ENCODE measurements around the gene SMARCC1.
"Not testable (repeated sequence)": the region's sequence is repeated elsewhere in the genome, so short reads cannot be mapped to it uniquely, and the experiment has no call there.

Gene SMARCC1

GRCh38 chr3:47772047-47772446 lies 9.6 kb downstream of the SMARCC1 start:
- no peak for DNase-seq (ENCODE audit: low spot score)
- in situ Hi-C loops (cut with MboI; ENCODE audit: low sequenced_read_pairs, unreplicated experiment), result no loop called here
- no peak for TF ChIP-seq CTCF (IDR thresholded peaks at IDR 0.05; ENCODE audit: borderline replicate concordance, control extremely low read depth, extremely low read depth, insufficient read depth, missing control alignments)

- no peak for DNase-seq (ENCODE audit: low spot score)
- in situ Hi-C loops (cut with MboI; ENCODE audit: low sequenced_read_pairs, unreplicated experiment), result no loop called here
These were observed 15.5 kb downstream of the SMARCC1 start for GRCh38 chr3:47766186-47766585.

GRCh38 chr3:47762233-47762632 lies 19.5 kb downstream of the SMARCC1 start:
- TF ChIP-seq CTCF (IDR thresholded peaks at IDR 0.05; ENCODE audit: borderline replicate concordance, control extremely low read depth, extremely low read depth, insufficient read depth, missing control alignments), result no peak
- DNase-seq (ENCODE audit: low spot score), result no peak
- in situ Hi-C loops (cut with MboI; ENCODE audit: low sequenced_read_pairs, unreplicated experiment), result no loop called here

More at GRCh38 chr3:47766186-47766585, 15.5 kb downstream of the SMARCC1 start:
- TF ChIP-seq CTCF (IDR thresholded peaks at IDR 0.05; ENCODE audit: borderline replicate concordance, control extremely low read depth, extremely low read depth, insufficient read depth, missing control alignments), result no peak

- no peak for DNase-seq (ENCODE audit: low spot score)
- in situ Hi-C loops (cut with MboI; ENCODE audit: low sequenced_read_pairs, unreplicated experiment), result no loop called here
- no peak for TF ChIP-seq CTCF (IDR thresholded peaks at IDR 0.05; ENCODE audit: borderline replicate concordance, control extremely low read depth, extremely low read depth, insufficient read depth, missing control alignments)
These were observed 20.6 kb downstream of the SMARCC1 start for GRCh38 chr3:47761046-47761445.

- in situ Hi-C loops (cut with MboI; ENCODE audit: low sequenced_read_pairs, unreplicated experiment); DNase-seq (ENCODE audit: low spot score): not testable (repeated sequence)
These were observed 21.5 kb downstream of the SMARCC1 start for GRCh38 chr3:47760207-47760606.

- no peak for DNase-seq (ENCODE audit: low spot score)
- in situ Hi-C loops (cut with MboI; ENCODE audit: low sequenced_read_pairs, unreplicated experiment), result no loop called here
- no peak for TF ChIP-seq CTCF (IDR thresholded peaks at IDR 0.05; ENCODE audit: borderline replicate concordance, control extremely low read depth, extremely low read depth, insufficient read depth, missing control alignments)
These were observed 23.2 kb downstream of the SMARCC1 start for GRCh38 chr3:47758261-47759025.

- TF ChIP-seq CTCF (IDR thresholded peaks at IDR 0.05; ENCODE audit: borderline replicate concordance, control extremely low read depth, extremely low read depth, insufficient read depth, missing control alignments), result no peak
- no peak for DNase-seq (ENCODE audit: low spot score)
These were observed 29.0 kb downstream of the SMARCC1 start for GRCh38 chr3:47752716-47753115.

GRCh38 chr3:47750811-47751354 lies 30.8 kb downstream of the SMARCC1 start:
- in situ Hi-C loops (cut with MboI; ENCODE audit: low sequenced_read_pairs, unreplicated experiment); DNase-seq (ENCODE audit: low spot score): not testable (repeated sequence)

More at GRCh38 chr3:47752716-47753115, 29.0 kb downstream of the SMARCC1 start:
- in situ Hi-C loops (cut with MboI; ENCODE audit: low sequenced_read_pairs, unreplicated experiment), result no loop called here

Data from GM13976 (cell line).